ENCODE measurements around the gene GRIPAP1.

The GRIPAP1 gene, protein sequence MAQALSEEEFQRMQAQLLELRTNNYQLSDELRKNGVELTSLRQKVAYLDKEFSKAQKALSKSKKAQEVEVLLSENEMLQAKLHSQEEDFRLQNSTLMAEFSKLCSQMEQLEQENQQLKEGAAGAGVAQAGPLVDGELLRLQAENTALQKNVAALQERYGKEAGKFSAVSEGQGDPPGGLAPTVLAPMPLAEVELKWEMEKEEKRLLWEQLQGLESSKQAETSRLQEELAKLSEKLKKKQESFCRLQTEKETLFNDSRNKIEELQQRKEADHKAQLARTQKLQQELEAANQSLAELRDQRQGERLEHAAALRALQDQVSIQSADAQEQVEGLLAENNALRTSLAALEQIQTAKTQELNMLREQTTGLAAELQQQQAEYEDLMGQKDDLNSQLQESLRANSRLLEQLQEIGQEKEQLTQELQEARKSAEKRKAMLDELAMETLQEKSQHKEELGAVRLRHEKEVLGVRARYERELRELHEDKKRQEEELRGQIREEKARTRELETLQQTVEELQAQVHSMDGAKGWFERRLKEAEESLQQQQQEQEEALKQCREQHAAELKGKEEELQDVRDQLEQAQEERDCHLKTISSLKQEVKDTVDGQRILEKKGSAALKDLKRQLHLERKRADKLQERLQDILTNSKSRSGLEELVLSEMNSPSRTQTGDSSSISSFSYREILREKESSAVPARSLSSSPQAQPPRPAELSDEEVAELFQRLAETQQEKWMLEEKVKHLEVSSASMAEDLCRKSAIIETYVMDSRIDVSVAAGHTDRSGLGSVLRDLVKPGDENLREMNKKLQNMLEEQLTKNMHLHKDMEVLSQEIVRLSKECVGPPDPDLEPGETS

DNA sequence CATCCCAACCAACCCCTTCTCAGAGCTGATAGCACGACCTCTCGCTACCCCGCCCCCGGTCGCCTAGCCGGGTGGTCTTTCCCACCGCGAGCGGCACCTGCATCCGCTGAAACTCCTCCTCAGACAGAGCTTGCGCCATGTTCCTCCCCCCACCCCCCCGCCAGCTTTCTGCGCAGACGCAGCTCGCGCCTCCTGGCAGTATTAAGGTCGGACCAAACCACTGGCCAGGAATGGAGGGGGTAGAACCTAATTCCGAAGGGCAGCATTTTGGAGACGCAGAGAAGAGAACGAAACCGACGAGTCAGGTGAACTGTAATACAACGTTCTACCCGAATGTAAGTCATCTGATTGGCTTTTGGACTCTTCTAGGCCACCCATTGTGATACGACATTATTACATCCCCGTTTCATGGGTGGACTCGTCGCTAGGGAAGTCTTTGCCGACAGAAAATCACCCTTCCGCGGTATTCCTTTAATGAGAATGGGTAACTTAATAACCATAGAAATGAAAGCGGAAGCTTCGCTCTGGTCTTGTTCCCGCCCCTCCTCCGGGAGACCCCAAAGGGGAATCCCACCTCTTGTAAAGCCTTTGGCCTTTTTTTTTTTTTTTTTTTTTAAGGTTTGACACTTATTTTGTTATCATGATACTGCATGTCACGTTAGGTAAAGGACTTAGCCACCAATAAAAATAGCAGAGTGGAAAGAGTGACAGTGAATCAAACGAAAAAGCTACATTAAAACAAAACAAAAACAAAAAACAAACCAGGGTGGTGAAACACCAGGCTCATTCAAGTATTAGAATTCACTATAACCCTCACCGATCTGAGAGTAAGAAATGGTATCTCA is at the start of gene GRIPAP1:
TSS of gene GRIPAP1 (minus strand) at position 174 of the 845 bp plus-strand sequence. CDS start at position 139, 35 bp downstream.
- peak; percentile 53 for DNase-seq

DNA sequence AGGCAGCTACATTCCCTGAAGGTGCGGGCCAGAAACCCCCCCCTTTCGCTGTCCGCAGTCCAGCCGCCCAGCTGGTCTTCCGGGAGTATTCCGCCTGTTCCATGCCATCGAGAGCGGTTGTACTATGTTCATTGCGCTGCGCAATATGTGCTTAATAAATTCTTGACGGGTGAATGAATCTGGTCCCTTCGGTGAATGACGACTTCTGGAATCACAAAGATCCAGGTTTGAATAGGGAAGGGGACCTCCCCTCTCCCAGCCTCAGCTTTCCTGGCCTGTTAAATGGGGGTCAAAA is 41.9 kb upstream of the GRIPAP1 start:
- no peak for DNase-seq

DNA sequence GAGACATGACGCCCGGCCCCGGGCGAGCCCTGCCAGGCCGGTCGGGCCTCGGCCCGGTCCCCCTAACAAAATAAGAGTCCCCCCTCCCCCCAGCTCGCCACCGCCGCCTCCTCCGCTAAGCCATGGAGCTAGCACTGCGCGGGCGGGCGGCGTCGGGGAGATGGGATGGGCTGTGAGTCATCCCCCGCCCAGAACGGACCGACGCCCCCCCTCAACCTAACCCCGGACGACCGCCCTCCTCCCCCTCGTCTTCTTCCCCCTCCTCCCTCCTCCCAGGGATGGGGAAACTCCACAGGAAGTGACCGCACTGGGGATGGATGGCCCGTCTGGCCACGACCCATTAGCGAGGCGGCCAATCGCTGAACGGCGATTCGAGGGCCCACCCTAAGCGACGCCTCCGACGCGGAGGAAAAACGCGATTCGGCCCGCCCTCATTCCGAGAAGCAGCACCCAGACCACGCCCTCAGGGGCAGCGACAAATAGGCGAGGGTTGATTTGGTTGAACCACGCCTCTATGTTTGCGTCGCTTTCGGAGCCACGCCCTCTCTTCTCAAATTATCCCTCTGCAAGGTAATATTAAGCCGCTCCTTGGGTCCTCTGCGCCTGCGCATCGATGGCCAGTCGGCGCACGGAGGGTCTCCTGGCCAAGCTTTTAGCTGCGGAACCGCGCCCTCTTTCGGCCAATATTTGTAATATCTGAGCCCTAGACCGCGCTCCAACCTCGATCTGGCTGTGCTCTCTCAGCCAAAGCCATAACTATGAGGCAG is 41.3 kb upstream of the GRIPAP1 start, which contains the start of gene TFE3:
TSS of gene TFE3 (minus strand) at position 138 of the 767 bp plus-strand sequence. CDS start at position 7, 131 bp downstream.
- DNase-seq = peak; percentile 98

DNA sequence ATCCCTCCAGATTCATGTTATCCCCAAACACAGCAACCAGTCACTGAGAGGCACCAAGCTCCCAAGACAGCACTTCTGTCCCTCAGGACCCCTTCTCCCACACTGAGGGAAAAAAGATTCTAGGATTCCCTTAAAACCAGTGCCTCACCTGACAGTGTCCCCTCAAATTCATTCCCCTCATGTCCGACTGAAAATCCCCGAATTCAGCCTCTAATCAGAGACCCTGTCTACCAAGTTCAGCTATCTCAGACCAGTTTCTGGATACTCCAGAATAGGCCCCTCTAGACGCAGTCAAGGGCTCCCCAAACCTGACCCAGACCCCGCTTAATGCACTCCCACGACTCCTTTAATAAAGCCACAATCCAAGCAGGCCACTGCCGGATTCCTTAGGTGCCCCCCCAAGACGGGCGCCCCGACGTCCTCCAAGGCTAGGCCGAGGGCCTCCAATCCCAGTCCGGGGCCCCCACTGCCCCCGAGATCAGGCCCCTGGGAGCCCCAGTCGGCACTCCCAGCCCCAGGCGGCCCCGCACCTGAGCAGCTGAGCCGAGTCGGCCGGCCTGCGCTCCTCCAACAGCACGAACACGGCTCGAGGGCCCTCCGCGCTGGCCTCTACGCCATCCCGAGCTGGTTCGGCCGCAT is 40.6 kb upstream of the GRIPAP1 start:
- DNase-seq = no peak

DNA sequence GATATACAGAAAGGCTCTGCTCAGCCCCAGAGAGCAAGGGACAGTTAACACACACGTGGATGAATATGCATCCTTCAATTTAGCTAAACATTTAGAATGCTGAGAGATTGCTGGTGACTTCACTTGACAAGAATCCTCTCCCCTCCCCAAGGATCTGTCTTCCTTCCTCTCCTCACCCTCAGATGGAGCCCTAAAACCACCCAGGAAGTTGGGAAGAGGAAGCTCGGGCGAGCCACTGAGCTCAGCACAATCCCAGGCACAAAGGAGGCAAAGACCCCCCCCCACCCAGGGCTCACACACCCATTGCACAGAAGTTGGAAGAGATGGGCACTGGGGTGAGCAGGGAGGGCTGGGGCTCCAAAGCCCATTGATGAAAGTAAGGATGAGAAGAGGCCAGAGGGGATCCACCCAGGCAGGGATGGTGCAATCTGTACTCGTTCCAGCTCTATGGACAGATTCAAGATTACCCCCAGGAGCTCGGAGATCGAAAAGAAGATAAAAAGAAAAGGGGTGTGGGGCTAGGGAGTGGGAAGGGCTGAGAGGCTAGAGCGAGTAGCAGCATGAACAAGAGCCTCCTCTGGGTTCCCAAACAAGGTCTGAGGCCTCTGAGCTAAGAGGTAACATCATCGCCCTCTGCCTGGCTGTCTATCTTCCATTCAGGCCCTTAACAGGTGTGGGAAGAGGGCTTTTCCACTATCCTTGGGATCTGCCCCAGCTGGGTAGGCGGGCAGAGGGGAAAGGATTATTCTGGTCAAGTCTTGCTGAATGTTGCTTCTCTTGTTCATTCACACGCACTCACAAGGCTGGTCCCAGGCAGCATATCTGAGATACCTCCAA is 39.9 kb upstream of the GRIPAP1 start:
- peak; percentile 14 for DNase-seq

DNA sequence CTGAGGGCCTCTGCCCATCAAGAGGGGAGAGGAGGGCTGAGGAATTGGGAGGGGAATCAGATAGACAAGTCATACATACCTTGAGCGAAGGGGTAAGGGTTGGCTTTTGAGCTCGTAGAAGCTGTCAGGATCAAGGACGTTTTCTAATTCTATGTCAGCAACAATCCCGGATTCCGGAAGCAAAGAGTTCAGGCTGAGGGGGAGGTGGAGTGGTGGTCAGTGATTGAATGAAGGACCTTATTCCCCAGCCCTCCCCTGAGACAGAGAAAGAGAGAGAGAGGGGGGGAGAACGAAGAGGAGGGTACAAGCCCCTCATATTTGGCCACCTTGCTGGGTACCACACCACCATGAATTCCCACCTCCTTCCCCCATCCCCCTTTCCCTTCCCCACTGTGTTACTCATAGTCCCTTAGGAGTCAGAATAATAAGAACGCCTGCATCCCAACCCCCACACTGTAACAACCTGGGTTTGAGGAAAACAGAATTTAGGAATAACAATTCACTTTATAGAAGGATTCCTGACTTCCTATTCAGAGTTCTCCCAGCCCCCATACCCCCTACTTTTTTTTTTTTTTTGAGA is 38.4 kb upstream of the GRIPAP1 start:
- no peak for DNase-seq

DNA sequence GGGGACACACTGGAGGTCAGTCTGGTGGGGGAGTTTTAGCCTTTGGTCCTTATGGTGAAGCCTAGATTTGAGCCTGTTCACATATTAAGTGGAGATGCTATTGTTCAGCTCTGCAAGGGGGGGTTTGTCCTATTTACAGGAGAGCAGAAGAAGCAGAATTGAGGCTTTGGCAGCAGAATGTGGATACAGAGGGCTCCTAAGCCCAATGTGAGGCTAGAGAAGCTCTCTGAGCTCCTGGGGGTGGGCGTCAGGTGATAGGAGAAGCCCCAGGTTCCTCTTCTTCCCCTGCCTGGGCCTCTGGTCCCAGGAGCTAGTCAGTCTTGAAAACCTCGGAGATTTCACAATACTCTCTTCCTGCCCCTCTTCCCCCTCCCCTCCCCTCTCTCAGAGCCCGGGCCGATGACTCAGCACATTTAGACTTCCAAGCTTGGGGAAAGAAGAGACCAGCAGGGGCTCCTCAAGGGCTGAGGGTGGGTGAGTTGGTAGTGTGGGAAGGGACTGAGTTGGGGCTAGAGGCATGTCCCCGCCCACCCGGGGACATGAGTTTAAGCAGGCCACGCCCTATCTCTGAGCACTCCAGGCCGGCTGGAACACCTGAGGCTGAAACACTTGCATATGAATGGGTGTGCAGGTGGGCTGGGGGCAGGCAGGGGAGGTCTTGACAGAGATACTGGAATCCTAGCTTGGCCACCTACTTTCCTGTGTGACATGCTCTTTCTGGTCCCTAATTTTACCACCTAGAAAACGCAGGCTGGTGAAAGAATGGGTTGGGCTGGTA is 37.7 kb upstream of the GRIPAP1 start:
- DNase-seq = peak; percentile 75

DNA sequence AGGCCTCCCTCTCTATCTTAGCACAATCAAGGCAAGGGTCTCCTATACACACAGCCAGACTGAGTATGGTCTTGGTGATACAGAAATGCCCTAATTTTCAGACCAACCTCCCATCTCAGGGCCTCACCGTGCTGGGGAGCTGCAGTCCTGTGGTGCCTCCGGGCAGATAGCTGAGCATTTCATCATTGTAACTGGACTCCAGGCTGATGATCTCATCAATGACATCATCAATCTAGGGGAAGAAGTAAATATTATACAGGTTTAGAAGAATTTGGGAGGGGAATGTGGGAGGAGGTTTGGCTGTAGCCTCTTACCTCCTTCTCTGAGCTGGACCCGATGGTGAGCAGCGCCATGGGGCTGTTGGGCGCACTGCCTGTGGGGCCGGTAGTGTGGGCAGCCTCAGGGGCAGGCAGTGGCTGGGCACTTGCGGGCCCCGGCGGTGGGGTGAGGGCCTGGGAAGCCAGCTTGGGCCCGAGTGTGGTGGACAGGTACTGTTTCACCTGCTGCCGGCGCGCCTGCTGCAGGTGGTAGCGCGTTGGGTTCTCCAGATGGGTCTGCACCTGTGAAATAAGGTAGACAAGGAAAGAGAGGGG is 35.9 kb upstream of the GRIPAP1 start:
- DNase-seq = no peak

DNA sequence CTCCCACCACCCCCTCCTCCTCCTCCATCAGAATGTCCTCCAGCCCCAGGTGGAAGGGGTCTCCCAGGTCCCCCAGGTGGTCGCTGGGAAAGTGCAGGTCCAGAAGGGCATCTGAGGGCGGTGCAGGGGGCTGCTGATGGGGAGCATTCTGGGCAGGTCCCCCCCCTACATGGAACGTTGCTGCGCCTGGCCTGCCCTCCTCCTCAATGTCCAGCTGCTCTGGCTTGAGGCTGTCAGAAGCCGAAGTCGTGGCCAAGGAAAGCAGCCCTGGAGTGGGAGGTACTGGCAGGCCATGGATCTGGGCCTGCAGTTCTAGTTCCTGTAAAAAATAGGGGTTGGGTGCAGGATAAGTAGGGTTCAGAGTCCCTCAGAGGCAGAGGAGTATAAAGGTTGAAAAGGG is 28.2 kb upstream of the GRIPAP1 start:
- DNase-seq = no peak

DNA sequence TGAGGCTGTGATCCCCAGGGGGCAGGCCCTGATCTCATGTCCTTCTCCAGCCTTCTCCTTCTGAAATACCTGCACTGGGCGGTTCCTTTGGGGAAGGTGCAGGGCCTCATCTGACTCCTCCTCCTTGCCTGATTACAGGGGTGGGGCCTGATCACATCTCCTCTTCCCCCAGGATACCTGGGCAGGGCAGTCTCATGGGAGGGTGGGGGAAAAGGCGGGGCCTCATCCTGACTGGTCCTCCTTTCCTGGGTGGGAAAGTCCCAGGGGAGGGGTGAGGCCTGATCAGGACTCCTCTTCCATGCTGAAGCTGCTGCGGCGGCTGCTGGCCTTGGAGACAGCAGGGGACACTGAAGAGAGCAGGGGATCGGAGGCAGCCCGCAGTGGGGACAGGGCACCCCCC is 27.8 kb upstream of the GRIPAP1 start:
- no peak for DNase-seq

DNA sequence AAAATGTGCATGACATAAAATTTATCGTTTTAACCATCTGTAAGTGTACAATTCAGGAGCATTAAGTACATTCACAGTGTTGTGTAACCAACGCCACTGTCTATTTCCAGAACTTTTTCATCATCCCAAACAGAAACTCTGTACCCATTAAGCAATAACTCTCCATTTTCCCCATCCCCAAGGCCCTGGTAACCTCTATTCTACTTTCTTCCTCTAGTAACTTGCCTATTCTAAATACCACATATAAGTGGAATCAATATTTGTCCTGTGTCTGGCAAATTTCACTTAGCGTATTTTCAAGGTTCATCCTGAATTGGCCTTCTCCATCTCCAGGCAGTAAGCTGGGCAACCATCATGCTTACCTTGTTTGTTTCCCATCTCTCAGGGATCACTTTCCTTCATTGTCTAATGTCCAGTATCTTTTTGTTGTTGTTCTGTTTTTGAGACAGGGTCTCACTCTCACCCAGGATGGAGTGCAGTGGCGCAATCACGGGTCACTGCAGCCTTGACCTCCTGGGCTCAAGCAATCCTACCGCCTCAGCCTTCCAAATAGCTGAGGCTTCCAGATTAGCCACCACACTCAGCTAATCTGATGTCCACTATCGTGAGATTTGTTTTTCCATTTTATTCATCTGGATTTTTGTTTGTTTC is 17.7 kb upstream of the GRIPAP1 start:
- DNase-seq = no peak

DNA sequence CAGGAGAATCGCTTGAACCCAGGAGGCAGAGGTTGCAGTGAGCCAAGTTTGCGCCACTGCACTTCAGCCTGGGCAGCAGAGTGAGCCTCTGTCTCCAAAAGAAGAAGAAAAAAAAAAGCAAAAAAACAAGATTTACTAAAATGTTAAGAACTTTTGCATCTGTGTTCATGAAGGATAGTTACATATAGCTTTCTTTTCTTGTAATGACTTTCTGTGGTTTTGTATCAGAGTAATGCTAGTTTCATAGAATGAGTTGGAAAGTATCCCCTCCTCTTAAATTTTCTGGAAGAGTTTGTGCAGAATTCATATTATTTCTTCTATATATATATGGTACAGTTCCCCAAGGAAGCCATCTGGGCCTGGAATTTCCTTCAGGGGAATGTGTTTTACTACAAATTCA is 17.0 kb upstream of the GRIPAP1 start:
- DNase-seq = no peak

DNA sequence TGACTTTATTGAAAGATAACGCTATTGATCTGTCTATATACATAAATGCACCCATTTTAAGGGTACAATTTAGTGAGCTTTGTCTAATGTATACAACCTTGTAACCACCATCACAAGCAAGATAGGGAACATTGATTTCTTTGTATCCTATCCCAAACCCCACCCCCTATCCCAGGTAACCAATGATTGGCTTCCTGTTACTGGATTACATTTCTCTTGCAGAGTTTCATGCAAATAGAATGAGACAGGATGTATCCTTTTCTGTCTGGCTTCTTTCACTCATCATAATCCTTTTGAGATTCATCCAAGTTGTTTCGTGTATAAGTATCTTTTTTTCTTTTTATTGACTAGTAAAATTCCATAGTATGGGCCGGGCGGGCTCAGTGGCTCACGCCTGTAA is 1.6 kb upstream of the GRIPAP1 start:
- no peak for DNase-seq

DNA sequence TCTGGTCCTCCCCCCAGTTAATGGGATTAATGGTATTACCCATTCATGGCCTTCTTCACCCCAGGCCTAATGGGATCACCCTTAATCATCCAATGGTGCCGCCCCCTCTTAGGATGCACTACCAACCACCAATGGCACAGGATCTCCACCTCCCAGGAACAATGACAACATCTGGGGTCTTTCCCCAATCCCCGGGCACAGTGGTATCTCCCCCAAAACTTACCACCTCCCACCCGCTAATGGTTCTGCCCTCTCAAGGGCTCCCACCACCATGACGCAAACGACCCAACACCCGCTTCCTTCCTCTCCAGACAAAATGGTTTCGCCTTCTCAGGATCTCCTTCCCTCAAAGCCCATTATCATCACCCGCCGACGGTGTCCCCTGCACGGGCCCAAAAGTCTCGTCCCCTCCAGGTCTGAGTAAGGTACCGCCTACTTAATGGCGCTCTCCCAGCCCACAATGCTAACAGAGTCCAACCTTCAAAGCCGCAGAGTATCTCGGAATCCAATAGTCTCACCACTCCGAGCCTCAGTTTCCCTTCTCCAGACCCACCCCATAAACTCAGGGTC is 458 bp downstream of the GRIPAP1 start:
- no peak for DNase-seq

DNA sequence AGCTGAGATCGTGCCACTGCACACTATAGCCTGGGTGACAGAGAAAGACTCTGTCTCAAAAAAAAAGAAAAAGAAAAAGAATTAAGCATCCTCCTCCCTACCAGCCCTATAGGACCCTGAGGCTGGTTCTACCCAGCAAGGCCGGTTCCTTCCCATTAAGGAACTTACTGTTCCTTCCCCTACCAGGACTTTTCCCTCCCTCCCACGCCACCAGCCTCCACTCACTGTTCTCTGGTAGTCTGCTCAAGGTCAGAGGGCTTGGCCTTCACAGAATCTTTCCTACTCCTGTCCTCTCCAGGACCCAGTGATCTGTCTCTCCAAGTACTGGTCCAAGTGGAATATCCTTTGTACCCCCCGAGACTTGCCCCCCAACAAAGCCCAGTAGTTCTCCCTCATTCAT is 1.4 kb downstream of the GRIPAP1 start:
- DNase-seq = no peak

DNA sequence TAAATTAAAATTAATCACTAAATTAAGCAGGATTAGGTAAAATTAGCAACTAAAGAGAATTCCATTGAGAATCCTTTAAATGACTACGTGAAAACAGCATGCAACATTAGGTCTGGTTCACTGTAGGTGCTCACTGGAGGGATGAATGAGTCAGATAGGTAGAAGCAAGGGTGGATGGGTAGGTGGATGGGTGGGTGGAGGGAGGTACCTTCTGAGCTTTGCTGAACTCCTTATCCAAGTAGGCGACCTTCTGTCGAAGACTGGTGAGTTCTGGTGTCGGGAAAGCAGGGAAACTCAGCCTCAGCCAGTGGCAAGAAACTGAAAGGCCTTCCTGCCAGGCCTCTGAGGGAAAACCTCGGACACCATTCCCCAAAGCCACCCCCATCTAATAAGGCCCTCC is 3.0 kb downstream of the GRIPAP1 start:
- DNase-seq = no peak

DNA sequence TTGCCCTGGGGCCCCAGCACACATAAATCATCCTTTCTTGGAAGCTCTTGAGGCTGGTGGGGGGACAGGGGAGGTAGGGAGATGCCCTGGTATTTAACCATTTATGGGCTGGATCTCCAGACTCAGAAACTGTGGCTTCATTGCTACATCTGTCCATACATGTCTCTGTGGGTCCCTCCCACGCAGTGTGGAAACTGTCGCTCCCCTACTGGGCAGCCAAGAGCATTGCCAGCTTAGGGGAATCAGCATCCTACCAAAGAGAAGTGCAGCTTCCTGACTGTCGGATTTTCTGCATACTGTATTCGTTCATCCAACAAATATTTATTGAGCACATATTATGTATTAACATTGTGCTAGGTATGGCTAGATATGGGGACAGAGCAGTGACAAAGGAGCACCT is 3.7 kb downstream of the GRIPAP1 start:
- no peak for DNase-seq

DNA sequence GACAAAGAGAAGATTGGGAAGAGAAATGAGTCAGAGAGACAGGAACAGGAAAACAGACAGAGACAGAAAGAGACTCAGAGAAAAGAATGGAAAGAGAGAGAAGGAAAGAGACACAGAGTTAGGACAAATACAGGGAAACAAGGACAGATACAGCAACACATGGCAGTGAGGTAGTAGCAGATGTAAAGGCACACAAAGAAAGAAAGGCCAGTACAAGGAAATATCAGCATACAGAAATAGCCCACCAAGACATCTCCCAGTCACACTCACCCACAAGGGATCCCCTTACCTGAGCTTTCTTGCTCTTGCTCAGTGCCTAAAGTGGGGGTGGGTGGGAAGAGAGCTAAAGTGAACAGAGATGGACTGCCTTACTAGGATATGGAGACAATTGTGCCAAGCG is 4.2 kb downstream of the GRIPAP1 start:
- no peak for DNase-seq
